ENCODE data around the gene ODF2. TPM values are rescaled to one million over a fixed set of nuclear protein-coding genes. Genes with fewer than 3 reads are reported as not detected.
"Not testable (repeated sequence)": the region's sequence is repeated elsewhere in the genome, so short reads cannot be mapped to it uniquely, and the experiment has no call there.

Gene ODF2
- 10 to 100 TPM; 54.5 to 64.8 (median 58.6) TPM for polyA plus RNA-seq (ENCODE audit: insufficient read depth in 1 of 5, insufficient read length in 5 of 5, low replicate concordance in 1 of 5)
- long read RNA-seq, donor 1, transcript ODF2-201 (21 exons, 3,899 nt) = major isoform, 5 of 9 reads
- long read RNA-seq, donor 1, partial matches to known transcripts = 0 of 9 reads
- long read RNA-seq, donor 1, other reads (novel, unspliced or antisense) = 0 of 9 reads
- long read RNA-seq, donor 2, partial matches to known transcripts = 0 of 7 reads
- long read RNA-seq, donor 2, other reads (novel, unspliced or antisense) = 0 of 7 reads
- long read RNA-seq, donor 3, partial matches to known transcripts = 0 of 3 reads
- long read RNA-seq, donor 3, other reads (novel, unspliced or antisense) = 0 of 3 reads
- long read RNA-seq, donor 4, partial matches to known transcripts = 0 of 3 reads
- long read RNA-seq, donor 4, other reads (novel, unspliced or antisense) = 0 of 3 reads
- long read RNA-seq, donor 5, partial matches to known transcripts = 0 of 5 reads
- long read RNA-seq, donor 5, other reads (novel, unspliced or antisense) = 0 of 5 reads
- long read RNA-seq, donor 6, partial matches to known transcripts = 0 of 5 reads
- long read RNA-seq, donor 6, other reads (novel, unspliced or antisense) = 0 of 5 reads
- long read RNA-seq, donor 7, partial matches to known transcripts = 0 of 3 reads
- long read RNA-seq, donor 7, other reads (novel, unspliced or antisense) = 0 of 3 reads
- long read RNA-seq, donor 8, partial matches to known transcripts = 0 of 1 reads
- long read RNA-seq, donor 8, other reads (novel, unspliced or antisense) = 0 of 1 reads

DNA sequence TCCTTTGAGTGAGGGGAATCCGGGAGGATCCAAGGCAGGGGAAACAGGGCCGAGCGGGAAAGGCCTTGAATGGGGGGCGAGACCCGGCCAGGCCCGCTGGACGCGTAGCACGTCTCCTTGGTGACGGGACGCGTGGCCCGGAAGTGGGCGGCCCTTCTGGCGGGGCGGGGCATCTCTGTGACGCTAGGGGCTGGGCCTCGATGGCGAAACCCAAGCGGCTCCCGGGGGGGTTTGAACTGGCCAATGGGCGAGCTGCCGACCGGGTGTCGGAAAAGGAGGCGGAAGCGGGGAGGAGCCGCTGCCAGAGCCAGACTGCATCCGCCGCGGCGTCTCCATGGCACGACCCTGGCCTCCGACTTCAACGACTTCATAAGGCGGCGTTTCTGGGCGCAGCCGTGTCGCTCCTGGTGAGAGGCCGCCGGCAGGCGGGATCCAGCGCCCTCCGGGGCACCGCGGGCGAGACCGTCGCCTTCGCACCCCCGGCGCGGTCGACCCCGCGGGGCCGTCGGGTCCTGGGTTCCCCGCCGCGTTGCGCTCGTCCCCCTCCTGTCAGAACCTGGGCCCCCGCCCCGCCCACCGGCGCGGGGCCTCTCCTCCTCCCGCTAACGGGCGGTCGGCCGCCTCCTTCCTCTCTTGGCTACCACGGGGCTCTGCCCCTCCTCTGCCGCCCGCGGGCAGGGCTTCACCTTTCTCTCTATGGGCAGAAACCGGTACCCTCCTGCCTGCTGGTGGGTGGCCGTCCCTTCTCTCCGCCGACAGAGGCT, at the start of gene ODF2:
Gene ODF2 (plus strand): TSS at position 158 of the 764 bp plus-strand sequence. CDS start 86 bp downstream, at position 244.
- peak; percentile 96 to 98 for DNase-seq

DNA sequence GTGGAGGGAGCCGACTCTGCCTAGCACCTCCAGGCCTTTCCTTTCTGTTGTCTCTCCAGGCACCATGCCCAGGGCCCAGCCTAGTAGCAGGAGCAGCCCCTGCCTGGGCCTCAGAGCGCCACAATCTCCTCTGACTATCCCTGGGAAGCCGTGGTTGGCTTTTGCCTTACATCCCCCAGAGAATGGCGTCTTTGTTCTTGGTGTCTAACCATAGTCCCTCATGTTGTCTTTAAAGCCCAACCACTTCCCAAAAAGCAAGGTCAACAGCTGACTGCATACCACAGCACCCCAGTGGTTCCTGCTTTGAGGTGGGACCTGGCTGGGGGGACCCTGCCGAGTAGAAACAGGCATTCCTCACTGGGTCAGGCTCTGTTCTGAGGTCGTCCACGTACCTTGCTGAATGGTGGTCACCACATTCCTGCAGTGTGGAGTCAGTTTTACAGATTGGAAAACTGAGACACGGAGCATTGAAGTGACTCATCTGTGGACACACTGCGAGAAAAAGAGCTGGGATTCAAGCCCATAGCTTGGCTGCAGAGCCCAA, 48.9 kb upstream of the ODF2 start:
- no peak for DNase-seq

DNA sequence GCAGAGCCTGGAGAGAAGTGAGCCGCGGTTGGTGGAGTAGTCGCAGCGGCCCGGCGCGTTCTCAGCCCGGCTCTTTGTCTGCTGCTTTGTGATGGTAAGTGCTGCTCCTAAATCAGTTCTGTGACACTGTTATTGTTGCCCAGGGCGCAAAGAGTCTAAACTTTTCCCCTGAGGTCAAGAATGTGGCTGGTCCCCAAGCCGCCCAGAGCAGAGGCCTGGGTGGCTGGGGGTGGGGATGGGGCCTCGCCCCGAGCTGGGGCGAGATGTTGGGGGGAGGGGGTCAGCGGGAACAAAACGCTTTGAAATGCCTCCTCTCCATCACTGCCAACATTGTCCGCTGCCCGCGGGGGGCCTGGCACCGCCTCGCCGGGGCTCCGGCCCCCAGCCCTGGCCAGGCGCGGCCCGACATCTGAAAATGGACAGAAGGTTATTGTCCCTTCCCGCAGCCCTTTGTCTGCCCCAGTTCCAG, 46.8 kb upstream of the ODF2 start:
- DNase-seq = no peak

DNA sequence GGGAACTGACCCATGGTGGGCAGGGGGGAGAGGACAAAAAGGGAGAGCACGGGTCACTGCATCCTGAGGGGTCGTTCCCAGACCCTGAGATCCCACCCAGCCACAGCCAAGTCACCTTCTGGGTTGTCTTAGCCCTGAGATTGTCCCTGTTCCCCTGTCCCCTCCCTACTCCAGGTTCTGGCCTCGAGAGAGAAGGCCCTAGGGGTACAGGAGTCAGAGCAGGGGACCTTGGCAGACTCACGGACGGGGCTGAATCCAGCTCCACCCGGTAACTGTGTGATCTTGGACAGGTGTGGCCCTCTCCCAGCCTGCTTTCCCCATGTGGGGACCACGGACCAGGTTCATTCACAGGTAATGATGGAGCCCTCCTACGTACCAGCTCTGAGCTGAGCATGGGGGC, 46.4 kb upstream of the ODF2 start:
- no peak for DNase-seq

DNA sequence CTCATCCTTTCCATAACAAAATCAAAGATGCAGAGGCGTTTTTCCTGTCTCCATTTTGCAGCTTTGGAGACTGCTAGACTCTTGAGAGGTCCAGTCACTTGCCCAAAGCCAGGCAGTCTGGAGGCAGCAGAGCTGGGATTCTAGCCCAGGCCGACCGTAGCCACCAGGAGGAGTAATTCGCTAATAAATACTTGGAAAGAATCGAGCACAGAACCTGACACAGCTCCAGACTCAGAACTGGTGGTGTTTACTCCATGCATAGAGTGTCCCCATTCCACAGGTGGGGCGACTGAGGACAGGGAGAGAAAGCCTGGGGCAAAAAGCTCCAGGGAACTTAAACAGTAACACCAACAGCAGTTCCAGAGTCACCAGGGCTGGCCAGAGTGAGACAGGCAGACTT, 45.8 kb upstream of the ODF2 start:
- DNase-seq = no peak

DNA sequence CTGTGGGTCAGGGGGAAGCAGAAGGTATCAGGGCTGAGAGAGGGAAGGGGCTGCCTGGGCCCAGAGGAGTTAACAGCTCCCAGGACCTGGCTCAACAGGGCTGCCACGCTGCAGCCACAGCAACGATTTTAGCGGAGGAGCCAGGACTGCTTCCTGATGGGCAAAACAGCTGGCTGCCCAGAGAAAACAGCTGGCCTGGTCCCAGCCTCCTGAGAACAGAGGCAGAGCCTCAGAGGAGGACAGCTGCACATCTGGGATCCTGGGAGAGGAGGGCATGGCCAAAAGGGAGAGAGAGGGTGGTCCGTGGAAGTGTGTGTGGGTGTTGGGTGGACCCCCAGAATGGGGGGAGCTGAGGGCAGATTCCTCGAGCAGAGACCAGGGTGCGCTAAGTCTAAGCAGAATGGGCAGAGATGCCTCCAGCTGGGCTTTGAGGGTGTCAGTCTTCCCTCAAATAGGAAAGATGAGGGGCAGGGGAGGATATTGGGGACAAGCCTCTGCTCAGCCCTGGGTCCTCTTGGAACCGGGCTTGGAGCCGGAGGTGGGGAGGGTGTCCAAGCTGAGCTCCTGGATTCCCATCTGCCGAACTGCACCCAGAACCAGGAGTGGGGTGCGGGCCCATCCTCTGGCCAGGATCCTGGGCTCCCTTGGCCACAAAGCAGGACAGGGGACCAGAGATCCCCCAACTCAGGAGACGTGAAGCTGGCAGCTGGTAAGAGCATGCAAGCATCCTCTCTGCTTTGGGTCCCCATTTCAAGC, 44.3 kb upstream of the ODF2 start:
- peak in 1 of 2 donors; percentile 37 for DNase-seq

DNA sequence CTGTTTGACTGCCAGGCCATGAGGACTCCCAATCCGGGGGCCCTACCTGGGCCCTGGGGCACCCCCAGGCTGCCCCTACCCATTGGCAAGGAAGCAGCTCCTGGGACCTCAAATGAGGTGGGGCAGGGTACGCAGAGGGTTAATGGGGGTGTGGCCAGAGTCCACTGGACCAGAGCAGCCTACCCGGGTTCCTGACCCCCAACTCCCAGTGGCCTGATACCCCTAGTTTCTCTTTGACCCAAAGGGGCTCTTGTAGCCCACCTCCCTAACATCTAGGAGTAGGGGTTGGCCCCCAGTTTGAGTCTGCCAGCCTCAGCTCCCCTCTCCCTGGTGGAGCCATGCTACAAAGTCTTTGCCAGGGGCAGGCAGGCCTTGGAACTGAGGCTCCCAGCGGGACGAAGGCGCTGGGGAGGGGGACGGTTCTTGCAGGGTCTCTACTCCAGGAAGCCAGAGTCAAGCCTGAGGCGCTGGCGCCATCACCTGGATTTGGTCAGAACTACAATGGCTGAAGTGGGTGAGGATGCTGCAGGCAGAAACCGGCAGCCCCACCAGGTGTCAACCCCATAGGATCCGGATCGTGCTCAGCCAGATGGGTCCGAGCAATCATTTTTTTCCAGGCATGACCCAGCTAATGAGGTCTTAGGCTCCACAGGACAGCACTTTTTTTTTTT, 43.6 kb upstream of the ODF2 start:
- peak in 1 of 2 donors; percentile 50 for DNase-seq

DNA sequence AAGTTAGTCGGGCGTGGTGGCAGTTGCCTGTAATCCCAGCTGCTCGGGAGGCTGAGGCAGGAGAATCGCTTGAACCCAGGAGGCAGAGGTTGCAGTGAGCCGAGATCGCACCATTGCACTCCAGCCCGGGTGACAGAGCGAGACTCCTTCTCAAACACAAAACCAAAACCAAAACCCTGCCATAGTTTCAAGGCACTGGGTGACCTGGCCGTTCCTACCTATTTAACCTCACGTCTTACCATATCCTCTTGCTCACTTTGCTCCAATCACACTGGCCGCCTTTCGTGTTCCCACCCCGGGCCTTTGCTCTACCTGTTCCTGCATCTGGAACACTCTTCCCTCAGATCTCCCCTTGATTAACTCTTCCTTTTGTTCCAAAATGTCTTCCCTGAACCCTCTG, 42.1 kb upstream of the ODF2 start:
- DNase-seq = not testable (repeated sequence)

DNA sequence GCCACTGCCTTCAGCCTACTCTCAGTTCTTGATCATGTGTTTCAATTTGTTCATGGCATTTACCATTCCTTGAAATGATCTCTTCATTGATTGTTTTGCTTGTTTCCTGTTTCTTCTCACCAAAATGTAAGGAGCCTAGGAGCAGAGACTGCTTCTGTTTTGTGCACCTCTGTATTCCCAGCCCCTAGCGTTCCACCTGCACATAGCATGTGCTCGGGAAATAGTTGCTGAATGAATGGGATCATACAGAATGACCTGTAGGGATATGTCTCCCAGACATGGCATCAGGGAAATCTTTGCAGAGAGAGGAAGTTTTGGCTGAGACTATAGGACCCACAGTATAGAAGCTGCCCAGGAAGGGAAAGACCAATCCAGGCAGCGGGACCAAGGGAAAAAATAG, 41.3 kb upstream of the ODF2 start:
- DNase-seq = no peak

DNA sequence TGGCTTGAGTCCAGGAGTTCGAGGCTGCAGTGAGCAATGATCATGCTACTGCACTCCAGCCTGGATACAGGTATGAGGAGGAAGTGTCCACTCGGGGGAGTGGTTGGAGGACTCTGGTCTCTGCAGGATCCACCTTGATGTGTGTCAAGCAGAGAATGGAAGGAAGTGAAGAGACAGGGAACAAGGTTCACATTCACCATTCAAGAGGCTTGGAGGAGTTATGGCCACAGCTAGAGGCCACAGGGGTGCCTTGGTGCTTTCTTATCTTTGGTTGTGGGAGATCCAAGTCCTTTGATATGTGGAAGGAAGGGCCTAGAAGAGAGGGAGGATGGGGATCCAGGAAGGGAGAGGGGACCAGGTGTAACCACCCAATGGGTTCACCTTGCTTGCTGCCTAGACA, 40.5 kb upstream of the ODF2 start:
- no peak for DNase-seq

DNA sequence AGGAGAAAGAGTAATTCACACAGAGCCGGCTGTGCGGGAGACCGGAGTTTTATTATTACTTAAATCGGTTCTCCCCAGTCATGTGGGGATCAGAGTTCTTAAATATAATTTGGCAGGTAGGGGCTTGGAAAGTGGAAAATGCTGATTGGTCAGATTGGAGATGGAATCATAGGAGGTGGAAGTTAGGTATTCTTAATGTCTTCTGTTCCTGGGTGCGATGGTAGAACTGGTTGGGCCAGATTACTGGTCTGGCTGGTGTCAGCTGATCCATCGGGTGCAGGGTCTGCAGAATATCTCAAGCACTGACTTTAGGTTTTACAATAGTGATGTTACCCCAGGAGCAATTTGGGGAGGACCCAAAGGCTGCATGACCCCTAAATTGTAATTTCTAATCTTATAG, 39.8 kb upstream of the ODF2 start:
- DNase-seq = no peak

DNA sequence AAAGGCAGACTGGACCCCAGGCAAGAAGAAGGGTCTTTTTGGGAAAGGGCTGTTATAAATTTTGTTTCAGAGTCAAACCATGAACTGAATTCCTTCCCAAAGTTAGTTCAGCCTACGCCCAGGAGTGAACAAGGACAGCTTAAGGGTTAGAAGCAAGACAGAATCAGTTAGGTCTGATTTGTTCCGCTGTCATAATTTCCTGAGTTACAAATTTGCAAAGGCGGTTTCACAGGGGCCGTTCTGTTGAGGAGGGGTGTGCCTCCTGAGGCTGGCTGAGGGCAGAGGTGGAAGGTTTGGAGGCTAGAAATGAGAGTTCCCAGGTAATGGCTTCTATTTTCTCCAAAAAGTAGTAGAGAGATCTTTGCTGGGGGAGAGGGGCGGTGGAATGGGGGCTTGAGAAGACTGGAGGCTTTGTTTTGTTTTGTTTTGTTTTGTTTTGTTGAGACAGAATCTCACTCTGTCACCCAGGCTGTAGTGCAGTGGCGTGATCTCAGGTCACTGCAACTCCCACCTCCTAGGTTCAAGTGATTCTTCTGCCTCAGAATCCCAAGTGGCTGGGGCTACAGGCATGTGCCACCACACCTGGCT, 39.3 kb upstream of the ODF2 start:
- DNase-seq = no peak

DNA sequence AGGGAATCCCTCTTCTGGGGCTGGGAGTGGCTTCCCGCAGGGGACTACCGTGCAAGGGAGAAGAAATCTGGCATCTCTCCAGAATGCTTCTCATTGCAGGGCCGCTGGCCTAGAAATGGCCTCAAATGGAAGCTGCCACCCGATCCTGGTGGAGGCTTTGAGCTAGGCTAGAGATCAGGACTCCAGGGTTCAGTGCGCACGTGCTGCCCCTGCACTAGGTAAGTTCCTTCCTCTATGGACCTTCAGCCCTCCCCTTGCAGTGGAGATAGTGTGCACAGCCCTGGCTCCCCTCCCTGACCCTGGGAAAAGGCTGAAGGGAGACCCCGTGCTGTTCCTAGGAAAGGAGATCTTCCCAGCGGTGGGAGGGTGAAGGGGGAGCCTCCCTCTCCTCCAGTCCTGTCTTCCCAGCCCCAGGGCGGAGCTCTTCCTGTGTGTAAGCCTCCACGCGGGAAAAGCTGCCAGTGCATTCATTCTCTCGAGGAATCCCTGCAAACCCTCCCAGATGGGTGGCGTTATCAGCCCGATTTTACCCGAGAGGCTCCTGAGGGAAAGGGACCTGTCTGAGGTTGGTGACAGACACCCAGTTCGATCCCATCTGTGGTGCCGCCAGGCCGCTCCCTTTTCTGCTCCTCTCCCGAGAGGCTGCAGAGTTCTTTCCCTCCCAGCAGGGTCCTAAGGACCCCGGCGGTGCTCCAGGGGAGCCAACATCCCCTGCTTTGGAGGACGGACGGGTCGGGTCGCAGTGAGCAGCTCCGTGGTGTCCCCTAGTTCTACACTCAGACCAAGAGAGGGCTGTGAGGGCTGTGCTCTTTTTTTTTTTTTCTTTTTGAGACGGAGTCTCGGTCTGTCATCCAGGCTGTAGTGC, 36.5 kb upstream of the ODF2 start:
- DNase-seq = no peak

DNA sequence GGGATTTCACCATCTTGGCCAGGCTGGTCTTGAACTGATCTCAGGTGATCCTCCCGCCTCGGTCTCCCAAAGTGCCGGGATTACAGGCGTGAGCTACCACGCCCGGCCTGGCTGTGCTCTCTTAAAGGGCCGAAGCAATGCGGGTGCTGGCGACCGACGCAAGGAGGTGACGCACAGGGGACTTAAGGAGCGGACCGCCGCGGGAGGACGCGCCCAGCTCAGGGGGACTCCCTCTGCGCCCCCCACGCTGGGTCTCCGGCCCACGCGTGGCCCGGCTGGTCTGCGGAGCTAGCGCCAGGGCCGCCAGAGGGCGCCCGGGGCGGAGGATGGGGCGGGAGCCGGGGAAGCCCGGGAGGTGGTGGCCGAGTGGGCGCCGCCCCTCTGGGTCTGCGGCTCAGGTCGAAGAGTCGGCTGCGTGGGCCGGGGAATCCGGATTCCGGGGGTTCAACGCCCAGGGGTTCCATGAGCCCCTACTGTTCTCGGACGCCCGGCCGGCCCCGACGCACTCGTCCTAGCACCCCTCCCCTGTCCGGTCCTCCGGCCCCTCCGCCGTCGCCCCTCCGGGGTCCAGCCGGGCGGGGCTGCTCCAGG, 35.7 kb upstream of the ODF2 start:
- DNase-seq = peak; percentile 72 to 73

DNA sequence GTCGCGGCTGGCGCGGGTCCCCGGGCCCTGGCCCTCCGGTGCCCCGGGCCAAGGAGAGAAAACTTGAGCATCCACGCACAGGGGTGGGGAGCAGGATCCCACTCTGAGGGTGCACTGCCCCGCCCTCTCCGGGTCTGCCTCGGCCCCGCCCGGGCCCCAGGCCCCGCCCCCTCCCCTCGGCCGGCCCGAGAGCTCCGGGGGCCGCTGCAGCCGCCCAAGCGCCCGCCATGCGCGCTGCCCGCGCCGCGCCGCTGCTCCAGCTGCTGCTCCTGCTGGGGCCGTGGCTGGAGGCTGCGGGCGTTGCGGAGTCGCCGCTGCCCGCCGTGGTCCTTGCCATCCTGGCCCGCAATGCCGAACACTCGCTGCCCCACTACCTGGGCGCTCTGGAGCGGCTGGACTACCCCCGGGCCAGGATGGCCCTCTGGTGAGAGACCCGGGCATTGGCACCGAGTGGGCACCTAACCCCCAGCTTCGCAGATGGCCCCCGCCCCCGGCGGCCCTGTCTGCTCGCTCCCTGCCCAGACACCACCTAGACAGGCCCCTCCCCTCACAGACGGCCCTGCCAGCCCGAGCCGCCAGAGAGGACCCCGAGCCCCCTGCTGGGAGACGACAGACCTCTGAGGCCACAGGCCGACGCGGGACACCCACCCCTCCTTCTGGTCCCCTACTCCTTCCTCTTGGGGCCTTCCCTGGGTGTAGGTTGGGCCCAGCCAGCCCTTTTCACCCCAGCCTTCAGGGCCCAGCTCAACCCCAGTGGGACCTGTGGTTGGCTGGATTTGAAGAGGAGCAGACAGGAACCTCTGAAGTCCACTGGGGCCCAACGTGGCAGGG, 34.9 kb upstream of the ODF2 start, which contains the start of gene CERCAM:
Gene CERCAM (plus strand): TSS at position 207 of the 831 bp plus-strand sequence. CDS start 21 bp downstream, at position 228.
- DNase-seq = peak; percentile 42 to 70

DNA sequence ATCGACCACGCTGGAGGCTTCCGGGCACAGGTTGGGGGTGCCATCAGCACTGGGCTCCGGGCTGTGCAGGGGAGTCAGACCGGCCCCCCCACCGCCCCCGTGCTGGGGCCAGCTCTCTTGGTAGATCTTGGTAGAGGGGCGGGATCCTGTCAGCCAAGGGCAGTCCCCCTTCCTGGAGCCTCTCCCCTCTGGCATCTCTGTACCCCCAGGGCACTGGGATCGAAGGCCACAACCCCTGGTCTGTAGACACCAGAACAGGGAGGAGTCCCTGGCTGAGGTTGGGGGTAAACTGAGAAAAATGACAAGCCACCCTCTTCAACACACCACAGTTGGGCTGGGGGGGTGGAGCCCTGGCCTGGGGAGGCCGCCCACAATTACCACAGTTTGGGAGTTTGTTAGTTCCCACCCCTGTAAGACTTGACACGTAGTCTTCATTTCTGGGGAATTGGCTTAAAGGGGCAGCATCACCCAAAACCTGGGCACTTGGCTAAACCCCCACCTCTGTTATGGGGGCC, 34.3 kb upstream of the ODF2 start:
- DNase-seq = no peak

Data from right lung (tissue), 10 donors.